HG03521 (cell line): ENCODE data around the gene PLK3.

ENCODE experiments used
- ATAC-seq: cut with Tn5 transposase; IDR thresholded peaks from one replicate; pipeline ENCODE4 v1.9.1; 2021; ENCODE audit warnings: mild to moderate bottlenecking, moderate library complexity; ENCODE audit not compliant: unreplicated experiment

Gene PLK3

GRCh38 chr1:44849575-44850132, 49.5 kb downstream of the PLK3 start:
- no peak for ATAC-seq

GRCh38 chr1:44851308-44851707, 51.1 kb downstream of the PLK3 start:
- no peak for ATAC-seq

GRCh38 chr1:44853201-44853600, 53.0 kb downstream of the PLK3 start:
- ATAC-seq, result no peak

- ATAC-seq, result no peak
Measured at GRCh38 chr1:44854970-44855369, 54.8 kb downstream of the PLK3 start.
